ENCODE data around the gene PFDN1. TPM values are rescaled to one million over a fixed set of nuclear protein-coding genes. Genes with fewer than 3 reads are reported as not detected.

PFDN1 gene
- total and polyA plus RNA-seq, 9 of the 15 experiments (the other 6 are each of a cell fraction or from before 2014, with no cell fraction given), result 45.5 to 215 (median 78.0) TPM

DNA sequence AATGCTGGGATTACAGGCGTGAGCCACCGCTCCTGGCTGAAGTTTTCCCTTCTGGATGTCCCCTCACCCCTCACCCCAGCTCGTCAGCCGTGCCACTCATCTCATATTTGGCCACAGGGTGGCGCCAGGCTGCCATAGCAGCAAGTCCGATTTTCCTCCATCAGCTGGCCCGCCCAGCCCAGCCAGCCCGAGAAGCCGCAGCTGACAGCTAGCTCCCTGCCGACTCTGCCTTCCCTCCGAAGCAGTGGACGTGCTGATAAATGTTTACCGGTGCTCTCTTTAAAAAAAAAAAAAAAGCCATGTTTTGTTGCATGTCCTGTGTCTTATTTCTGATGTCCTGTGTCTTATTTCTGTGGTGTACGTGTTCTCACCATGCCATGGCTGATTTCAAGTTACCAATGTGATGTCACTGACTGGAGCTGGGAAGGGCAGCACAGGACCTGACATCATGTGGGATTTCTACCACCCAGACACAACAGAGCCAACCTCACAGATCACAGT lies 58.3 kb downstream of the PFDN1 start (continued):
- TF ChIP-seq ZNF384 (IDR thresholded peaks at IDR 0.05; ENCODE audit: low read depth, low read length), result peak; percentile 46
- no peak for TF ChIP-seq LEF1 (IDR thresholded peaks at IDR 0.05)
- TF ChIP-seq TAF1 (IDR thresholded peaks at IDR 0.05; ENCODE audit: control insufficient read depth, extremely low read depth, insufficient read depth, low read length, severe bottlenecking), result no peak
- peak in 2 of 3 experiments; percentile 36 to 46 for TF ChIP-seq YY1 (IDR thresholded peaks at IDR 0.05; ENCODE audit: borderline replicate concordance in 1 of 3, control insufficient read depth in 1 of 3, extremely low read depth in 1 of 3, insufficient read depth in 3 of 3, insufficient read length in 1 of 3, insufficient replicate concordance in 2 of 3, low read depth in 1 of 3, low read length in 2 of 3)
- no peak for TF ChIP-seq FOXA1 (IDR thresholded peaks at IDR 0.05; ENCODE audit: borderline replicate concordance)
- TF ChIP-seq, protein P1, sequence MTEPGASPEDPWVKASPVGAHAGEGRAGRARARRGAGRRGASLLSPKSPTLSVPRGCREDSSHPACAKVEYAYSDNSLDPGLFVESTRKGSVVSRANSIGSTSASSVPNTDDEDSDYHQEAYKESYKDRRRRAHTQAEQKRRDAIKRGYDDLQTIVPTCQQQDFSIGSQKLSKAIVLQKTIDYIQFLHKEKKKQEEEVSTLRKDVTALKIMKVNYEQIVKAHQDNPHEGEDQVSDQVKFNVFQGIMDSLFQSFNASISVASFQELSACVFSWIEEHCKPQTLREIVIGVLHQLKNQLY (CRISPR knock-in tag; conservative IDR thresholded peaks at IDR 0.05), result no peak
- no peak for TF ChIP-seq JUN (IDR thresholded peaks at IDR 0.05; ENCODE audit: borderline replicate concordance, low read depth, low read length)
- no peak for TF ChIP-seq JUN (CRISPR knock-in tag; IDR thresholded peaks at IDR 0.05; ENCODE audit: borderline replicate concordance)
- TF ChIP-seq, protein P2, sequence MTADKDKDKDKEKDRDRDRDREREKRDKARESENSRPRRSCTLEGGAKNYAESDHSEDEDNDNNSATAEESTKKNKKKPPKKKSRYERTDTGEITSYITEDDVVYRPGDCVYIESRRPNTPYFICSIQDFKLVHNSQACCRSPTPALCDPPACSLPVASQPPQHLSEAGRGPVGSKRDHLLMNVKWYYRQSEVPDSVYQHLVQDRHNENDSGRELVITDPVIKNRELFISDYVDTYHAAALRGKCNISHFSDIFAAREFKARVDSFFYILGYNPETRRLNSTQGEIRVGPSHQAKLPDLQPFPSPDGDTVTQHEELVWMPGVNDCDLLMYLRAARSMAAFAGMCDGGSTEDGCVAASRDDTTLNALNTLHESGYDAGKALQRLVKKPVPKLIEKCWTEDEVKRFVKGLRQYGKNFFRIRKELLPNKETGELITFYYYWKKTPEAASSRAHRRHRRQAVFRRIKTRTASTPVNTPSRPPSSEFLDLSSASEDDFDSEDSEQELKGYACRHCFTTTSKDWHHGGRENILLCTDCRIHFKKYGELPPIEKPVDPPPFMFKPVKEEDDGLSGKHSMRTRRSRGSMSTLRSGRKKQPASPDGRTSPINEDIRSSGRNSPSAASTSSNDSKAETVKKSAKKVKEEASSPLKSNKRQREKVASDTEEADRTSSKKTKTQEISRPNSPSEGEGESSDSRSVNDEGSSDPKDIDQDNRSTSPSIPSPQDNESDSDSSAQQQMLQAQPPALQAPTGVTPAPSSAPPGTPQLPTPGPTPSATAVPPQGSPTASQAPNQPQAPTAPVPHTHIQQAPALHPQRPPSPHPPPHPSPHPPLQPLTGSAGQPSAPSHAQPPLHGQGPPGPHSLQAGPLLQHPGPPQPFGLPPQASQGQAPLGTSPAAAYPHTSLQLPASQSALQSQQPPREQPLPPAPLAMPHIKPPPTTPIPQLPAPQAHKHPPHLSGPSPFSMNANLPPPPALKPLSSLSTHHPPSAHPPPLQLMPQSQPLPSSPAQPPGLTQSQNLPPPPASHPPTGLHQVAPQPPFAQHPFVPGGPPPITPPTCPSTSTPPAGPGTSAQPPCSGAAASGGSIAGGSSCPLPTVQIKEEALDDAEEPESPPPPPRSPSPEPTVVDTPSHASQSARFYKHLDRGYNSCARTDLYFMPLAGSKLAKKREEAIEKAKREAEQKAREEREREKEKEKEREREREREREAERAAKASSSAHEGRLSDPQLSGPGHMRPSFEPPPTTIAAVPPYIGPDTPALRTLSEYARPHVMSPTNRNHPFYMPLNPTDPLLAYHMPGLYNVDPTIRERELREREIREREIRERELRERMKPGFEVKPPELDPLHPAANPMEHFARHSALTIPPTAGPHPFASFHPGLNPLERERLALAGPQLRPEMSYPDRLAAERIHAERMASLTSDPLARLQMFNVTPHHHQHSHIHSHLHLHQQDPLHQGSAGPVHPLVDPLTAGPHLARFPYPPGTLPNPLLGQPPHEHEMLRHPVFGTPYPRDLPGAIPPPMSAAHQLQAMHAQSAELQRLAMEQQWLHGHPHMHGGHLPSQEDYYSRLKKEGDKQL (CRISPR knock-in tag; IDR thresholded peaks at IDR 0.05; ENCODE audit: borderline replicate concordance), result no peak
- no peak for TF ChIP-seq MTA1 (IDR thresholded peaks at IDR 0.05; ENCODE audit: borderline replicate concordance)
- TF ChIP-seq FOXK2 (conservative IDR thresholded peaks at IDR 0.05 in 1 of 2, IDR thresholded peaks at IDR 0.05 in 1 of 2; ENCODE audit: low read depth in 2 of 2), result no peak
- TF ChIP-seq, protein P3, sequence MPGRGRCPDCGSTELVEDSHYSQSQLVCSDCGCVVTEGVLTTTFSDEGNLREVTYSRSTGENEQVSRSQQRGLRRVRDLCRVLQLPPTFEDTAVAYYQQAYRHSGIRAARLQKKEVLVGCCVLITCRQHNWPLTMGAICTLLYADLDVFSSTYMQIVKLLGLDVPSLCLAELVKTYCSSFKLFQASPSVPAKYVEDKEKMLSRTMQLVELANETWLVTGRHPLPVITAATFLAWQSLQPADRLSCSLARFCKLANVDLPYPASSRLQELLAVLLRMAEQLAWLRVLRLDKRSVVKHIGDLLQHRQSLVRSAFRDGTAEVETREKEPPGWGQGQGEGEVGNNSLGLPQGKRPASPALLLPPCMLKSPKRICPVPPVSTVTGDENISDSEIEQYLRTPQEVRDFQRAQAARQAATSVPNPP (IDR thresholded peaks at IDR 0.05; ENCODE audit: borderline replicate concordance, insufficient read depth, insufficient read length), result no peak
- TF ChIP-seq, protein P4, sequence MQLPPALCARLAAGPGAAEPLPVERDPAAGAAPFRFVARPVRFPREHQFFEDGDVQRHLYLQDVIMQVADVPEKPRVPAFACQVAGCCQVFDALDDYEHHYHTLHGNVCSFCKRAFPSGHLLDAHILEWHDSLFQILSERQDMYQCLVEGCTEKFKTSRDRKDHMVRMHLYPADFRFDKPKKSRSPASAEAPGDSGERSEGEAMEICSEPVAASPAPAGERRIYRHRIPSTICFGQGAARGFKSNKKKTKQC (CRISPR knock-in tag; IDR thresholded peaks at IDR 0.05), result no peak
- no peak for TF ChIP-seq PRMT5 (CRISPR knock-in tag; IDR thresholded peaks at IDR 0.05)
- no peak for TF ChIP-seq ZNF785 (CRISPR knock-in tag; IDR thresholded peaks at IDR 0.05)
- TF ChIP-seq RAD51 (IDR thresholded peaks at IDR 0.05; ENCODE audit: borderline replicate concordance, low read depth), result no peak
- TF ChIP-seq ETV1 (tag; conservative IDR thresholded peaks at IDR 0.05; ENCODE audit: low read depth), result no peak
- no peak for TF ChIP-seq ETS2 (tag; IDR thresholded peaks at IDR 0.05; ENCODE audit: borderline replicate concordance, poor library complexity, severe bottlenecking)
- no peak for TF ChIP-seq KLF13 (tag; IDR thresholded peaks at IDR 0.05; ENCODE audit: borderline replicate concordance, low read depth)

Data from K562 (cell line).